Measurements from ENCODE around the gene TRIM49D1.
"Not testable (repeated sequence)": the region's sequence is repeated elsewhere in the genome, so short reads cannot be mapped to it uniquely, and the experiment has no call there.

TRIM49D1 gene

GRCh38 chr11:89900809-89901208 is 21.2 kb downstream of the TRIM49D1 start:
- H2BK5ac ChIP-seq (ENCODE audit: low read depth, low read length, poor library complexity); H3K4me2 ChIP-seq (ENCODE audit: low read length); H3K79me2 ChIP-seq (ENCODE audit: control insufficient read depth, insufficient read depth, low read length, poor library complexity); H3K79me1 ChIP-seq (ENCODE audit: low read length); H3K27ac ChIP-seq (ENCODE audit: low read depth, low read length); H3K4me1 ChIP-seq (ENCODE audit: control insufficient read depth in 1 of 2, insufficient read depth in 2 of 2, low read length in 2 of 2); DNase-seq; H3K4ac ChIP-seq (ENCODE audit: low read depth, low read length); H4K8ac ChIP-seq (ENCODE audit: low read depth, low read length); H2AK5ac ChIP-seq (ENCODE audit: low read length); H2BK120ac ChIP-seq (ENCODE audit: insufficient read depth, low read length, poor library complexity); H3K4me3 ChIP-seq (ENCODE audit: low read depth, low read length); H4K91ac ChIP-seq (ENCODE audit: low read depth, low read length); H3K36me3 ChIP-seq (ENCODE audit: control insufficient read depth in 1 of 2, insufficient read depth in 2 of 2, low read length in 2 of 2); H3K9ac ChIP-seq (ENCODE audit: low read length); H3K18ac ChIP-seq (ENCODE audit: low read length); H2AFZ ChIP-seq (ENCODE audit: insufficient read depth, low read length, poor library complexity); H4K12ac ChIP-seq (ENCODE audit: low read depth, low read length); H3K27me3 ChIP-seq (ENCODE audit: insufficient read depth, low read length); H2BK12ac ChIP-seq (ENCODE audit: low read length); H3K23ac ChIP-seq (ENCODE audit: low read length); H3K9me3 ChIP-seq (ENCODE audit: insufficient read depth, low read depth, low read length); H3K14ac ChIP-seq (ENCODE audit: low read length): not testable (repeated sequence)
- WGBS (ENCODE audit: extremely low coverage, insufficient coverage, insufficient read length) = no CpG with 5 or more reads among the region's 14 CpGs

- not testable (repeated sequence) for H3K4me3 ChIP-seq (ENCODE audit: low read depth, low read length); H2AFZ ChIP-seq (ENCODE audit: insufficient read depth, low read length, poor library complexity); H3K9me3 ChIP-seq (ENCODE audit: insufficient read depth, low read depth, low read length); H2BK120ac ChIP-seq (ENCODE audit: insufficient read depth, low read length, poor library complexity); H2AK5ac ChIP-seq (ENCODE audit: low read length); DNase-seq; H3K9ac ChIP-seq (ENCODE audit: low read length); H4K12ac ChIP-seq (ENCODE audit: low read depth, low read length); H3K27me3 ChIP-seq (ENCODE audit: insufficient read depth, low read length); H3K14ac ChIP-seq (ENCODE audit: low read length); H3K18ac ChIP-seq (ENCODE audit: low read length); H3K4ac ChIP-seq (ENCODE audit: low read depth, low read length); H2BK5ac ChIP-seq (ENCODE audit: low read depth, low read length, poor library complexity); H3K79me2 ChIP-seq (ENCODE audit: control insufficient read depth, insufficient read depth, low read length, poor library complexity); H3K4me2 ChIP-seq (ENCODE audit: low read length); H2BK12ac ChIP-seq (ENCODE audit: low read length); H3K4me1 ChIP-seq (ENCODE audit: control insufficient read depth in 1 of 2, insufficient read depth in 2 of 2, low read length in 2 of 2); H3K36me3 ChIP-seq (ENCODE audit: control insufficient read depth in 1 of 2, insufficient read depth in 2 of 2, low read length in 2 of 2); H4K8ac ChIP-seq (ENCODE audit: low read depth, low read length); H3K23ac ChIP-seq (ENCODE audit: low read length); H3K27ac ChIP-seq (ENCODE audit: low read depth, low read length); H4K91ac ChIP-seq (ENCODE audit: low read depth, low read length); H3K79me1 ChIP-seq (ENCODE audit: low read length)
- no CpG with 5 or more reads among the region's 3 CpGs for WGBS (ENCODE audit: extremely low coverage, insufficient coverage, insufficient read length)
These were observed 28.8 kb downstream of the TRIM49D1 start for GRCh38 chr11:89893245-89893644.

GRCh38 chr11:89877511-89877910 is 44.5 kb downstream of the TRIM49D1 start:
- not testable (repeated sequence) for H3K9me3 ChIP-seq (ENCODE audit: insufficient read depth, low read depth, low read length); H4K8ac ChIP-seq (ENCODE audit: low read depth, low read length); H3K27ac ChIP-seq (ENCODE audit: low read depth, low read length); H3K4me1 ChIP-seq (ENCODE audit: control insufficient read depth in 1 of 2, insufficient read depth in 2 of 2, low read length in 2 of 2); H4K12ac ChIP-seq (ENCODE audit: low read depth, low read length); H3K36me3 ChIP-seq (ENCODE audit: control insufficient read depth in 1 of 2, insufficient read depth in 2 of 2, low read length in 2 of 2); H2BK12ac ChIP-seq (ENCODE audit: low read length); H2BK120ac ChIP-seq (ENCODE audit: insufficient read depth, low read length, poor library complexity); H2BK5ac ChIP-seq (ENCODE audit: low read depth, low read length, poor library complexity); H3K79me1 ChIP-seq (ENCODE audit: low read length); H4K91ac ChIP-seq (ENCODE audit: low read depth, low read length); H3K4me2 ChIP-seq (ENCODE audit: low read length); H2AK5ac ChIP-seq (ENCODE audit: low read length); H3K9ac ChIP-seq (ENCODE audit: low read length); H3K27me3 ChIP-seq (ENCODE audit: insufficient read depth, low read length); H3K79me2 ChIP-seq (ENCODE audit: control insufficient read depth, insufficient read depth, low read length, poor library complexity); H3K23ac ChIP-seq (ENCODE audit: low read length); H2AFZ ChIP-seq (ENCODE audit: insufficient read depth, low read length, poor library complexity); H3K4ac ChIP-seq (ENCODE audit: low read depth, low read length); H3K4me3 ChIP-seq (ENCODE audit: low read depth, low read length); H3K18ac ChIP-seq (ENCODE audit: low read length); H3K14ac ChIP-seq (ENCODE audit: low read length)
- no CpG with 5 or more reads among the region's 6 CpGs for WGBS (ENCODE audit: extremely low coverage, insufficient coverage, insufficient read length)
- peak in 1 of 2 donors; percentile 0 for DNase-seq

GRCh38 chr11:89872588-89872987 is 49.5 kb downstream of the TRIM49D1 start:
- not testable (repeated sequence) for H3K4ac ChIP-seq (ENCODE audit: low read depth, low read length); H3K4me2 ChIP-seq (ENCODE audit: low read length); H3K23ac ChIP-seq (ENCODE audit: low read length); H3K79me1 ChIP-seq (ENCODE audit: low read length); H3K27ac ChIP-seq (ENCODE audit: low read depth, low read length); H2AFZ ChIP-seq (ENCODE audit: insufficient read depth, low read length, poor library complexity); H2BK12ac ChIP-seq (ENCODE audit: low read length); H3K79me2 ChIP-seq (ENCODE audit: control insufficient read depth, insufficient read depth, low read length, poor library complexity); H4K12ac ChIP-seq (ENCODE audit: low read depth, low read length); H2AK5ac ChIP-seq (ENCODE audit: low read length); H3K4me3 ChIP-seq (ENCODE audit: low read depth, low read length); H3K4me1 ChIP-seq (ENCODE audit: control insufficient read depth in 1 of 2, insufficient read depth in 2 of 2, low read length in 2 of 2); H4K8ac ChIP-seq (ENCODE audit: low read depth, low read length); H3K9me3 ChIP-seq (ENCODE audit: insufficient read depth, low read depth, low read length); H3K18ac ChIP-seq (ENCODE audit: low read length); H4K91ac ChIP-seq (ENCODE audit: low read depth, low read length); H3K14ac ChIP-seq (ENCODE audit: low read length); H3K27me3 ChIP-seq (ENCODE audit: insufficient read depth, low read length); H3K9ac ChIP-seq (ENCODE audit: low read length); H3K36me3 ChIP-seq (ENCODE audit: control insufficient read depth in 1 of 2, insufficient read depth in 2 of 2, low read length in 2 of 2); H2BK120ac ChIP-seq (ENCODE audit: insufficient read depth, low read length, poor library complexity); H2BK5ac ChIP-seq (ENCODE audit: low read depth, low read length, poor library complexity)
- DNase-seq = peak in 1 of 2 donors; percentile 0
- WGBS (ENCODE audit: extremely low coverage, insufficient coverage, insufficient read length) = no CpG with 5 or more reads among the region's 2 CpGs

Data from trophoblast cell (in vitro differentiated cells and primary cell).